Mucosa of descending colon (tissue), 3 donors: ENCODE results near the gene NRCAM. TPM values are rescaled to one million over a fixed set of nuclear protein-coding genes. Genes with fewer than 3 reads are reported as not detected.
"Not testable (repeated sequence)": the region's sequence is repeated elsewhere in the genome, so short reads cannot be mapped to it uniquely, and the experiment has no call there.

Experiments
- ATAC-seq: fragments of 200-7000 bp; cut with Tn5 transposase; one replicate; pipeline ENCODE4 v1.9.1; 2020; ENCODE audit warnings: mild to moderate bottlenecking, moderate library complexity
- DNase-seq, 3 donors: peaks; one replicate each; pipeline ENCODE4 v3.0.0-alpha.2; 2020
- H3K36me3 ChIP-seq: fragments of 200-600 bp; one replicate; pipeline ENCODE4 v1.8.0; 2021; ENCODE audit warnings: low read depth, mild to moderate bottlenecking
- H3K4me1 ChIP-seq: fragments of 200-600 bp; one replicate; pipeline ENCODE4 v1.8.0; 2021; ENCODE audit warnings: low read depth, mild to moderate bottlenecking
- H3K4me3 ChIP-seq: fragments of 200-600 bp; one replicate; pipeline ENCODE4 v1.8.0; 2021; ENCODE audit warnings: mild to moderate bottlenecking
- H3K9me3 ChIP-seq: fragments of 200-600 bp; one replicate; pipeline ENCODE4 v1.8.0; 2021; ENCODE audit warnings: mild to moderate bottlenecking
- CTCF ChIP-seq: fragments of 200-600 bp; IDR thresholded peaks from one replicate; pipeline ENCODE4 v1.8.0; 2022; ENCODE audit warnings: antibody characterized with exemption, mild to moderate bottlenecking
- intact Hi-C, 2 donors: fragments of 100-400 bp; cut with DNase I in 1 of 2; cut with micrococcal nuclease in 1 of 2; formaldehyde crosslinking; loops; one replicate each; pipeline versions ENCODE4 v1.11.0 to v1.11.1; 2022; cut with DNase I, micrococcal nuclease
- total RNA-seq, 3 donors: library from RNA; stranded (reverse); fragmentation: NEBNext Ultra II Directional in 2 of 3; extraction: Animal tissue kit (Norgen Biotek cat#: 25700) in 2 of 3; gene quantifications; one replicate each; pipeline versions ENCODE4 v1.2.1 to v1.2.4, GENCODE V29; 2021 to 2023
- donor health status: DM: no; HTN: no; CAD: no; lungs with moderate emphysema.
- donor health status: DM: no; HTN: no; CAD: no.
- donor health status: DM: no; HTN: yes; CAD: no.

NRCAM gene
- total RNA-seq, 3 donors from 2014 or later: 1.0 to 3.4 (median 2.3) TPM

- intact Hi-C loops: no loop called here
These were observed 27.9 kb upstream of the NRCAM start for GRCh38 chr7:108484137-108484536.

GRCh38 chr7:108480311-108480710 lies 24.1 kb upstream of the NRCAM start:
- no peak for TF ChIP-seq CTCF
- no peaks in the 10 kb centered on the region for H3K36me3 ChIP-seq
- no peak overlapping the region for H3K4me3 ChIP-seq
- ATAC-seq: no peak
- DNase-seq: no peak
- H3K4me1 ChIP-seq: no peaks in the 10 kb centered on the region
- H3K9me3 ChIP-seq: no peaks in the 10 kb centered on the region
- intact Hi-C loops: no loop called here

More at GRCh38 chr7:108484137-108484536, 27.9 kb upstream of the NRCAM start:
- Histone ChIP-seq H3K36me3 (no peaks in the 10 kb centered on the region), H3K4me3 (no peak overlapping the region), H3K9me3 (no peaks in the 10 kb centered on the region), H3K4me1 (no peaks in the 10 kb centered on the region)
- no peak for TF ChIP-seq CTCF
- ATAC-seq: no peak
- no peak for DNase-seq

- Histone ChIP-seq H3K9me3 (no peaks in the 10 kb centered on the region), H3K36me3 (no peaks in the 10 kb centered on the region), H3K4me1 (no peaks in the 10 kb centered on the region), H3K4me3 (no peak overlapping the region)
- no peak for TF ChIP-seq CTCF
- DNase-seq (no peak), ATAC-seq (no peak)
- intact Hi-C loops: no loop called here
These were observed 23.5 kb upstream of the NRCAM start for GRCh38 chr7:108479751-108480150.

- no peak for TF ChIP-seq CTCF
- intact Hi-C loops: no loop called here
- Histone ChIP-seq H3K4me3 (no peak overlapping the region), H3K9me3 (no peaks in the 10 kb centered on the region), H3K4me1 (no peaks in the 10 kb centered on the region), H3K36me3 (no peaks in the 10 kb centered on the region)
- DNase-seq (no peak), ATAC-seq (no peak)
These were observed 22.9 kb upstream of the NRCAM start for GRCh38 chr7:108479118-108479517.

GRCh38 chr7:108468246-108468645 lies 12.0 kb upstream of the NRCAM start:
- ATAC-seq (no peak), DNase-seq (no peak)
- Histone ChIP-seq H3K36me3 (no peaks in the 10 kb centered on the region), H3K4me3 (no peak overlapping the region), H3K4me1 (no peaks in the 10 kb centered on the region), H3K9me3 (no peaks in the 10 kb centered on the region)
- no peak for TF ChIP-seq CTCF
- intact Hi-C loops: no loop called here

GRCh38 chr7:108467391-108467790 lies 11.2 kb upstream of the NRCAM start:
- Histone ChIP-seq H3K4me1 (no peaks in the 10 kb centered on the region), H3K9me3 (no peaks in the 10 kb centered on the region), H3K36me3 (no peaks in the 10 kb centered on the region), H3K4me3 (no peak overlapping the region)
- intact Hi-C loops: no loop called here
- TF ChIP-seq CTCF: no peak
- no peak for DNase-seq
- ATAC-seq: no peak

GRCh38 chr7:108466322-108466721 lies 10.1 kb upstream of the NRCAM start:
- intact Hi-C loops, H3K4me1 ChIP-seq, DNase-seq, ATAC-seq, H3K4me3 ChIP-seq, H3K9me3 ChIP-seq, H3K36me3 ChIP-seq: not testable (repeated sequence)
